Body of pancreas (tissue), 4 donors: ENCODE results near the gene AADACL4.

ENCODE experiments used
- CTCF ChIP-seq, 7 experiments: fragments of 450-650 bp in 4 of 7; fragments of 200-600 bp in 3 of 7; sonication (generic) in 3 of 7; IDR thresholded peaks; one replicate each; pipeline ENCODE4 v1.5.1; 2016 to 2019; ENCODE audit warnings: antibody characterized with exemption in 7 of 7
- POLR2A ChIP-seq, 3 donors: fragments of 450-650 bp; IDR thresholded peaks; one replicate each; pipeline ENCODE4 v1.6.1; 2016; ENCODE audit warnings: antibody characterized with exemption in 3 of 3, mild to moderate bottlenecking in 2 of 3

GRCh38 chr1:12692967-12693782 lies 49.3 kb downstream of the AADACL4 start:
- TF ChIP-seq POLR2A (IDR thresholded peaks at IDR 0.05) (no peak), CTCF (IDR thresholded peaks at IDR 0.05) (no peak)
